OCI-LY1 (cell line): ENCODE data around the gene DNAJC3.

Experiments used
- H2AFZ ChIP-seq: fragments of 200-600 bp; sonication (generic), shearing (Covaris generic); 2 replicates; pipeline ENCODE4 v1.6.0; 2014; ENCODE audit warnings: antibody characterized with exemption, mild to moderate bottlenecking, low read length
- H3F3A ChIP-seq: fragments of 200-600 bp; sonication (generic), shearing (Covaris generic); 2 replicates; pipeline ENCODE4 v1.6.0; 2014; ENCODE audit warnings: mild to moderate bottlenecking, antibody characterized with exemption, low read length, moderate library complexity; ENCODE audit not compliant: insufficient read depth
- H3K27ac ChIP-seq: fragments of 200-600 bp; sonication (generic); 2 replicates; pipeline ENCODE4 v1.5.1; 2014; ENCODE audit warnings: low read length, mixed run types, mild to moderate bottlenecking, low read depth; ENCODE audit not compliant: poor library complexity, severe bottlenecking
- H3K27me3 ChIP-seq: fragments of 200-600 bp; sonication (generic); 2 replicates; pipeline ENCODE4 v1.6.0; 2014; ENCODE audit warnings: antibody characterized with exemption, mild to moderate bottlenecking, low read length, moderate library complexity; ENCODE audit not compliant: insufficient read depth
- H3K36me3 ChIP-seq: fragments of 200-600 bp; sonication (generic); 2 replicates; pipeline ENCODE4 v1.6.1; 2014; ENCODE audit warnings: mild to moderate bottlenecking, antibody characterized with exemption, low read length, moderate library complexity, mixed read lengths; ENCODE audit not compliant: insufficient read depth
- H3K4me1 ChIP-seq: fragments of 200-600 bp; sonication (generic); 2 replicates; pipeline ENCODE4 v1.5.1; 2014; ENCODE audit warnings: mild to moderate bottlenecking, low read length, moderate library complexity; ENCODE audit not compliant: insufficient read depth, severe bottlenecking
- H3K4me2 ChIP-seq: fragments of 200-600 bp; sonication (generic), shearing (Covaris generic); 2 replicates; pipeline ENCODE4 v1.6.1; 2014; ENCODE audit warnings: low read length
- H3K4me3 ChIP-seq: fragments of 200-600 bp; sonication (generic); 2 replicates; pipeline ENCODE4 v1.5.1; 2014; ENCODE audit warnings: low read length, low read depth, mild to moderate bottlenecking, mixed read lengths; ENCODE audit not compliant: poor library complexity, severe bottlenecking
- H3K79me2 ChIP-seq: fragments of 200-600 bp; shearing (Covaris generic); 2 replicates; pipeline ENCODE4 v1.6.1; 2016; ENCODE audit warnings: mixed run types, low read length, mixed read lengths; ENCODE audit not compliant: insufficient read depth
- H3K9ac ChIP-seq: fragments of 200-600 bp; sonication (generic), shearing (Covaris generic); 2 replicates; pipeline ENCODE4 v1.6.1; 2014; ENCODE audit warnings: mild to moderate bottlenecking, low read length, mixed read lengths
- H3K9me2 ChIP-seq: fragments of 200-600 bp; sonication (generic), shearing (Covaris generic); 2 replicates; pipeline ENCODE4 v1.6.1; 2014; ENCODE audit warnings: low read depth, mild to moderate bottlenecking, low read length, mixed read lengths
- H3K9me3 ChIP-seq: fragments of 200-600 bp; shearing (Covaris generic); 2 replicates; pipeline ENCODE4 v1.6.1; 2014; ENCODE audit warnings: low read length, mixed read lengths
- H4K20me1 ChIP-seq: fragments of 200-600 bp; sonication (generic), shearing (Covaris generic); 2 replicates; pipeline ENCODE4 v1.6.0; 2016; ENCODE audit warnings: mild to moderate bottlenecking, low read length; ENCODE audit not compliant: insufficient read depth
- CTCF ChIP-seq: fragments of 200-600 bp; sonication (generic), shearing (Covaris generic); IDR thresholded peaks from 2 replicates; pipeline ENCODE4 v1.5.1; 2017; ENCODE audit warnings: mild to moderate bottlenecking, antibody characterized with exemption, low read length, moderate library complexity, mixed read lengths
- EZH2 ChIP-seq: fragments of 200-600 bp; sonication (generic), shearing (Covaris generic); IDR thresholded peaks from 2 replicates; pipeline ENCODE4 v1.8.0; 2017; ENCODE audit warnings: borderline replicate concordance, mixed run types, mild to moderate bottlenecking, antibody characterized with exemption, low read length, moderate library complexity, mixed read lengths

Gene DNAJC3

GRCh38 chr13:95841894-95842293 lies 165.0 kb downstream of the DNAJC3 start:
- no peak for TF ChIP-seq CTCF
- no peak for TF ChIP-seq EZH2
- no peaks in the 10 kb centered on the region for H3K79me2 ChIP-seq
- no peak overlapping the region for H3K27ac ChIP-seq
- H4K20me1 ChIP-seq = no peaks in the 10 kb centered on the region
- H3K36me3 ChIP-seq = no peaks in the 10 kb centered on the region
- no peaks in the 10 kb centered on the region for H3K9me2 ChIP-seq
- H3K4me3 ChIP-seq = no peak overlapping the region
- H3K27me3 ChIP-seq = no peaks in the 10 kb centered on the region
- H3K9me3 ChIP-seq = peaks cover 7% of the 10 kb centered on the region; the same call in 1 of the 2 replicates
- no peak overlapping the region for H3K4me2 ChIP-seq
- no peaks in the 10 kb centered on the region for H3F3A ChIP-seq
- H3K4me1 ChIP-seq = no peaks in the 10 kb centered on the region
- no peak overlapping the region for H2AFZ ChIP-seq
- H3K9ac ChIP-seq = no peak overlapping the region

GRCh38 chr13:95842898-95843297 lies 166.0 kb downstream of the DNAJC3 start:
- H3K27me3 ChIP-seq = no peaks in the 10 kb centered on the region
- no peaks in the 10 kb centered on the region for H3K79me2 ChIP-seq
- H3K9me3 ChIP-seq = peaks cover 7% of the 10 kb centered on the region; the same call in 1 of the 2 replicates
- H3F3A ChIP-seq = no peaks in the 10 kb centered on the region
- H3K4me1 ChIP-seq = no peaks in the 10 kb centered on the region
- no peak overlapping the region for H3K27ac ChIP-seq
- no peak overlapping the region for H3K4me2 ChIP-seq
- TF ChIP-seq EZH2 = no peak
- TF ChIP-seq CTCF = no peak
- no peak overlapping the region for H3K9ac ChIP-seq
- no peaks in the 10 kb centered on the region for H3K36me3 ChIP-seq
- no peak overlapping the region for H2AFZ ChIP-seq
- H3K4me3 ChIP-seq = no peak overlapping the region
- H4K20me1 ChIP-seq = no peaks in the 10 kb centered on the region
- no peaks in the 10 kb centered on the region for H3K9me2 ChIP-seq
